DMS53 treated with DMSO at 0.1 percent for 48 hours (cell line): ENCODE data around the gene NOTCH4.

Experiments
- DNase-seq: peaks from one replicate; lab custom pipeline; 2025; ENCODE audit not compliant: unreplicated experiment; lab: John Stamatoyannopoulos, UW

NOTCH4 gene

GRCh38 chr6:32167761-32168262, 56.1 kb downstream of the NOTCH4 start:
- DNase-seq = no peak

- DNase-seq = peak; percentile 56
Measured at GRCh38 chr6:32167154-32167760, 56.6 kb downstream of the NOTCH4 start.

- DNase-seq = no peak
Measured at GRCh38 chr6:32166411-32167061, 57.3 kb downstream of the NOTCH4 start.

- DNase-seq = no peak
Measured at GRCh38 chr6:32164295-32164694, 59.6 kb downstream of the NOTCH4 start, which contains the start of gene EGFL8. EGFL8 (plus strand) TSS chr6:32164595; CDS start chr6:32166166, 1,571 bp downstream.

GRCh38 chr6:32163559-32164258, 60.2 kb downstream of the NOTCH4 start:
- no peak for DNase-seq

GRCh38 chr6:32158052-32158451, 65.8 kb downstream of the NOTCH4 start:
- no peak for DNase-seq

- DNase-seq = no peak
Measured at GRCh38 chr6:32156891-32157290, 67.0 kb downstream of the NOTCH4 start.

GRCh38 chr6:32154514-32155161, 69.2 kb downstream of the NOTCH4 start:
- DNase-seq = peak; percentile 77

GRCh38 chr6:32153564-32154513, 70.0 kb downstream of the NOTCH4 start, which contains the start of gene PPT2:
PPT2 (plus strand) TSS chr6:32154141; CDS start chr6:32154595, 454 bp downstream.
- DNase-seq = peak; percentile 56

- no peak for DNase-seq
Measured at GRCh38 chr6:32152769-32153563, 70.9 kb downstream of the NOTCH4 start.

- DNase-seq = no peak
Measured at GRCh38 chr6:32151863-32152768, 71.8 kb downstream of the NOTCH4 start, which contains the start of gene PRRT1. PRRT1 (minus strand) TSS chr6:32151939; CDS start chr6:32151827, 112 bp downstream.

- no peak for DNase-seq
Measured at GRCh38 chr6:32151181-32151862, 72.5 kb downstream of the NOTCH4 start.

- no peak for DNase-seq
Measured at GRCh38 chr6:32149932-32150870, 73.7 kb downstream of the NOTCH4 start.

GRCh38 chr6:32149092-32149755, 74.6 kb downstream of the NOTCH4 start:
- no peak for DNase-seq

GRCh38 chr6:32148289-32149091, 75.4 kb downstream of the NOTCH4 start:
- no peak for DNase-seq
